ENCODE measurements around the gene TEAD1.

TEAD1 gene

GRCh38 chr11:12827369-12827768, 153.1 kb downstream of the TEAD1 start:
- H3K4me3 ChIP-seq (replicated peaks; ENCODE audit: insufficient read depth, low read length): no peak overlapping the region
- H3K27ac ChIP-seq (replicated peaks): no peak overlapping the region
- H3K27me3 ChIP-seq (ENCODE audit: insufficient read depth, poor library complexity, severe bottlenecking): peaks cover 26% of the 10 kb centered on the region
- no peak for DNase-seq (ENCODE audit: low read depth in 1 of 2, low spot score in 1 of 2)
- TF ChIP-seq POLR2AphosphoS5 (IDR thresholded peaks at IDR 0.05; ENCODE audit: low read depth) (no peak), CTCF (IDR thresholded peaks at IDR 0.05; ENCODE audit: insufficient read depth, low read length) (no peak), REST (IDR thresholded peaks at IDR 0.05; ENCODE audit: insufficient replicate concordance, low read depth) (no peak), SPI1 (IDR thresholded peaks at IDR 0.05; ENCODE audit: borderline replicate concordance, low read depth) (no peak), GABPA (IDR thresholded peaks at IDR 0.05; ENCODE audit: low read depth) (no peak)

- H3K27ac ChIP-seq (replicated peaks): no peak overlapping the region
- H3K27me3 ChIP-seq (ENCODE audit: insufficient read depth, poor library complexity, severe bottlenecking): peaks cover 26% of the 10 kb centered on the region
- TF ChIP-seq CTCF (IDR thresholded peaks at IDR 0.05; ENCODE audit: insufficient read depth, low read length): no peak
- TF ChIP-seq SPI1 (IDR thresholded peaks at IDR 0.05; ENCODE audit: borderline replicate concordance, low read depth): no peak
- no peak for TF ChIP-seq POLR2AphosphoS5 (IDR thresholded peaks at IDR 0.05; ENCODE audit: low read depth)
- no peak for TF ChIP-seq REST (IDR thresholded peaks at IDR 0.05; ENCODE audit: insufficient replicate concordance, low read depth)
- TF ChIP-seq GABPA (IDR thresholded peaks at IDR 0.05; ENCODE audit: low read depth): no peak
- no peak overlapping the region for H3K4me3 ChIP-seq (replicated peaks; ENCODE audit: insufficient read depth, low read length)
- DNase-seq (ENCODE audit: low read depth in 1 of 2, low spot score in 1 of 2): no peak
Measured at GRCh38 chr11:12827929-12828812, 153.9 kb downstream of the TEAD1 start.

GRCh38 chr11:12829131-12829530, 154.9 kb downstream of the TEAD1 start:
- Histone ChIP-seq H3K4me3 (replicated peaks; ENCODE audit: insufficient read depth, low read length) (no peak overlapping the region), H3K27ac (replicated peaks) (no peak overlapping the region), H3K27me3 (ENCODE audit: insufficient read depth, poor library complexity, severe bottlenecking) (peaks cover 26% of the 10 kb centered on the region)
- TF ChIP-seq SPI1 (IDR thresholded peaks at IDR 0.05; ENCODE audit: borderline replicate concordance, low read depth) (no peak), REST (IDR thresholded peaks at IDR 0.05; ENCODE audit: insufficient replicate concordance, low read depth) (no peak), CTCF (IDR thresholded peaks at IDR 0.05; ENCODE audit: insufficient read depth, low read length) (no peak), GABPA (IDR thresholded peaks at IDR 0.05; ENCODE audit: low read depth) (no peak), POLR2AphosphoS5 (IDR thresholded peaks at IDR 0.05; ENCODE audit: low read depth) (no peak)
- no peak for DNase-seq (ENCODE audit: low read depth in 1 of 2, low spot score in 1 of 2)
